ENCODE results near the gene NOM1. TPM values are rescaled to one million over a fixed set of nuclear protein-coding genes. Genes with fewer than 3 reads are reported as not detected.

NOM1 gene, protein sequence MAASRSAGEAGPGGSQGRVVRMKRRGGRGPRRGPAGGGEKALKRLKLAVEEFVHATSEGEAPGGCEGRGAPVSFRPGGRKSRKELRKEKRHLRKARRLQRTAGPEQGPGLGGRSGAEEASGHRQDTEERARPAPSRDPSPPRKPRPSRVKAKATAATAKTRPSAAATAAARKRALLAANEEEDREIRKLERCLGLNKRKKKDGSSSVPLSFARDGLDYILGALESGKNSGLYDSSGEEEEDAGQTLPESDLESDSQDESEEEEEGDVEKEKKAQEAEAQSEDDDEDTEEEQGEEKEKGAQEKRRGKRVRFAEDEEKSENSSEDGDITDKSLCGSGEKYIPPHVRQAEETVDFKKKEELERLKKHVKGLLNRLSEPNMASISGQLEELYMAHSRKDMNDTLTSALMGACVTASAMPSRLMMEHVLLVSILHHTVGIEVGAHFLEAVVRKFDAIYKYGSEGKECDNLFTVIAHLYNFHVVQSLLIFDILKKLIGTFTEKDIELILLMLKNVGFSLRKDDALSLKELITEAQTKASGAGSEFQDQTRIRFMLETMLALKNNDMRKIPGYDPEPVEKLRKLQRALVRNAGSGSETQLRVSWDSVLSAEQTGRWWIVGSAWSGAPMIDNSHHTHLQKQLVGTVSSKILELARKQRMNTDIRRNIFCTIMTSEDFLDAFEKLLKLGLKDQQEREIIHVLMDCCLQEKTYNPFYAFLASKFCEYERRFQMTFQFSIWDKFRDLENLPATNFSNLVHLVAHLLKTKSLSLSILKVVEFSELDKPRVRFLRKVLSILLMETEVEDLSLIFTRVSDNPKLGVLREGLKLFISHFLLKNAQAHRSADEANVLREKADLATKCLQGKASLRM
- 2.5 and 7.7 TPM in 2 replicates for polyA plus RNA-seq

DNA sequence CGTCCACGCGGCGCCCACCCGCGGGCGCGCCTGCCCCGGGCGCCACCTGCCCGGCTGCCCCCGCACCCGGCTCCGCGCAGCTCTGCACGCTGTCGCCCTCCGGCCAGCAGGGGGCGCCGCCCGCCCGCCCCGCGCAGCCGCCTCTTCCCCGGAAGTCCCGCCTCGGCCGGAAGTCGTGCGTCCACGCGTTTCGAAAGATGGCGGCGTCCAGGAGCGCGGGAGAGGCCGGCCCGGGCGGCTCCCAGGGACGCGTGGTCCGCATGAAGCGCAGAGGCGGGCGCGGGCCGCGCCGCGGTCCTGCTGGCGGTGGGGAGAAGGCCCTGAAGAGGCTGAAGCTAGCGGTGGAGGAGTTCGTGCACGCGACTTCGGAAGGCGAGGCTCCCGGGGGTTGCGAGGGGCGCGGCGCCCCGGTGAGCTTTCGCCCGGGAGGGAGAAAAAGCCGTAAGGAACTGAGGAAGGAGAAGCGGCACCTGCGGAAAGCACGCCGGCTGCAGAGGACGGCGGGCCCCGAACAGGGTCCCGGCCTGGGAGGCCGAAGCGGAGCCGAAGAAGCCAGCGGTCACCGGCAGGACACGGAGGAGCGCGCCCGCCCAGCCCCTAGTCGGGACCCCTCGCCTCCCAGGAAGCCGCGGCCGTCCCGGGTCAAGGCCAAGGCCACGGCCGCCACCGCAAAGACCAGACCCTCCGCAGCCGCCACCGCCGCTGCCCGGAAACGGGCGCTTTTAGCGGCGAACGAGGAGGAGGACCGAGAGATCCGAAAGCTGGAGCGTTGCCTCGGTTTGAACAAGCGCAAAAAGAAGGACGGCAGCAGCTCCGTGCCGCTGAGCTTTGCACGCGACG, at the start of gene NOM1:
Gene NOM1, plus strand, starts transcription at position 172 of the 840 bp plus-strand sequence. Its CDS starts 26 bp downstream, at position 198.

DNA sequence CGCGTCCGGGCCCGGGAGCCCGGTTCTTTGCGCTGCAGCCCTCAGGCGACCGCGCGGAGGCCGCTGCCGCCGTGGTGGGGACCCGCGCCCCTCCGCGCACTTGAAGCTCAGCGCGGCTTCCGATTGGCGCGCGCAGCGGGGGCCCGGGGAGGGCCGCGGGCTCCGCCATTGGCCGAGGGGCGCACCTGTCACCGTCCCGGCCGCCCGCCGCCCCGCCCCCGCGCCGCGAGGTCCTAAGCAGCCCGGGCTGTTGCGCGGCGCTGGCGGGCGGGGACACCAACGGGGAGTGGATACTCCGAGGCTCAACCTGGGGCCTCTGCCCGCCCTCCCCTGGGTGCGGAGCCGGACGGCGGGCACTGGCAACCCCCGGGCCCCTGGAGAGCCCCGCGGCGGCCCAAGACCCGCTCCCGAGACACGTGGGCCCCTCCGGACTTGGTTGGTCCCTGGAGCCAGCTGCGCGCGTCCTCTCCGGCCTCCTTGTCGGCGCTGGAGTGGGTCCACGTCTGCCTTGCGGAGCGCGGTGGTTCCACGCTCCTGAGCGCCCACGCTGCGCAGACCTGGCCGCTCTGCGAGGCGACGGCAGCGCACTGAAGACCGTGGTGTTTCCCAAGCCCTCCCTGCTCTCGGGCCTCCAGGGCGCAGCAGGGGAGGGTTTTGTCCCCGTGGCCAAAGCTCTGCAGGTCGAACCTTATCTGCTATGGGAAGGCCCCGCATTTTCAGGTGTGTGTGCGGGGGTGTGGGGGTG, 61.2 kb downstream of the NOM1 start, which contains the start of gene MNX1:
Gene MNX1, minus strand, starts transcription at position 76 of the 745 bp plus-strand sequence. CDS start 313 bp downstream, outside the sequence.

Other genes starting within 250 kb of the NOM1 start
- gene LMBR1, start 56.5 kb upstream of the NOM1 start, polyA plus RNA-seq: 70.8 and 75.4 TPM in 2 replicates
- gene MNX1, start 61.0 kb downstream of the NOM1 start, polyA plus RNA-seq: not detected in 2 replicates
- 9.5 and 11.1 TPM in 2 replicates for gene UBE3C, start 189.2 kb downstream of the NOM1 start, polyA plus RNA-seq